Measurements from ENCODE around the gene B4GALT2. TPM values are rescaled to one million over a fixed set of nuclear protein-coding genes. Genes with fewer than 3 reads are reported as not detected.

Gene B4GALT2
- polyA plus RNA-seq, 1 of the 3 experiments (the other 2 are of a cell fraction): 48.0 TPM

DNA sequence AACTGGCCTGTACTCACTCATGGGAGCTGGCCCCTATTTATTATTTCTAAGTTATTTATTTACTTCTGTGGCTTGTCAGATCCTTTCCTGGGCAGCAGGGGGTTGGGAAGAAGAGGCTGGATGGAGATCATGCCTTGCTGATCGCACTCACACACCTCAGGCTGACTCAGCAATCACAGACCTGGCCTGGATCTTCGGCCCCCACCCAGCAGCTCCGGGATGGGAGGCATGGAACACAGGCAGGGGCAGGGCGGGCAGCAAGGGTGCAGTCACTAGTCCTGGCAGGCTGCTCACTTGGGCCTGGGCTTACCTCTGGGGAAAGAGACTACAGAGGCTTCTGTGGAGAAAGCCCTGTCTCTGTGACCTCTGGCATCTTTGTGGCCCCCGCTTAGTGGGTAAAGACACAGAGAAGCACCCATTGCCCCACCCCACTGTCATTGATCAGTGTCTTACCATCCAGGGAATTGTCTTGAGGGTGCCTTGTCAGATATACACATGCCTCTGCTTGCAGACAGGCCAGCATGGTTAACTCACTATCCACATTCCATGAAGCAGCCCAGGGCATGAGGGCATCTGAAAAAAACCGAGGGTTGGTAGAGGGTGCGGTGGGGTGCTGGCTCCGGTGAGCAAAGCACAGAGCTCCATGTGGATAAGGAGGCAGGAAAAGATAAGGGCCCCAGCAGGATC lies 41.7 kb upstream of the B4GALT2 start:
- H3K9ac ChIP-seq: no peak overlapping the region
- H3F3A ChIP-seq (replicated peaks; ENCODE audit: insufficient read depth): no peaks in the 10 kb centered on the region
- ChIA-PET CTCF (interaction anchor here (0.7 to 15.4 kb wide), 9 partner anchors 9 to 287 kb away, joined by 3 to 533 read pairs (median 22); partner anchors contain the start of genes IPO13 and KDM4A), POLR2A (interaction anchor here (2.8 kb wide), 1 partner anchor 8 kb away, joined by 10 read pairs; no protein-coding TSS in a partner anchor)
- peaks cover 0 to 10% of the 10 kb centered on the region in 2 experiments; a peak in 2 of 4 replicates for H3K4me1 ChIP-seq (ENCODE audit: control insufficient read depth in 1 of 2, insufficient read depth in 2 of 2, low read depth in 1 of 2, low read length in 1 of 2)
- WGBS (ENCODE audit: low lambda C conversion rate): 89% methylated on average over 7 of the region's 8 CpGs
- H3K4me2 ChIP-seq: no peak overlapping the region
- no peaks in the 10 kb centered on the region for H3K9me2 ChIP-seq
- no peaks in the 10 kb centered on the region for H3K9me3 ChIP-seq
- H3K4me3 ChIP-seq (ENCODE audit: low read depth in 2 of 2, low read length in 1 of 2): no peak overlapping the region
- no peaks in the 10 kb centered on the region for H3K79me2 ChIP-seq (ENCODE audit: insufficient read depth)
- no peak for TF ChIP-seq REST (IDR thresholded peaks at IDR 0.05; ENCODE audit: low read depth, low read length)
- TF ChIP-seq, protein P1, sequence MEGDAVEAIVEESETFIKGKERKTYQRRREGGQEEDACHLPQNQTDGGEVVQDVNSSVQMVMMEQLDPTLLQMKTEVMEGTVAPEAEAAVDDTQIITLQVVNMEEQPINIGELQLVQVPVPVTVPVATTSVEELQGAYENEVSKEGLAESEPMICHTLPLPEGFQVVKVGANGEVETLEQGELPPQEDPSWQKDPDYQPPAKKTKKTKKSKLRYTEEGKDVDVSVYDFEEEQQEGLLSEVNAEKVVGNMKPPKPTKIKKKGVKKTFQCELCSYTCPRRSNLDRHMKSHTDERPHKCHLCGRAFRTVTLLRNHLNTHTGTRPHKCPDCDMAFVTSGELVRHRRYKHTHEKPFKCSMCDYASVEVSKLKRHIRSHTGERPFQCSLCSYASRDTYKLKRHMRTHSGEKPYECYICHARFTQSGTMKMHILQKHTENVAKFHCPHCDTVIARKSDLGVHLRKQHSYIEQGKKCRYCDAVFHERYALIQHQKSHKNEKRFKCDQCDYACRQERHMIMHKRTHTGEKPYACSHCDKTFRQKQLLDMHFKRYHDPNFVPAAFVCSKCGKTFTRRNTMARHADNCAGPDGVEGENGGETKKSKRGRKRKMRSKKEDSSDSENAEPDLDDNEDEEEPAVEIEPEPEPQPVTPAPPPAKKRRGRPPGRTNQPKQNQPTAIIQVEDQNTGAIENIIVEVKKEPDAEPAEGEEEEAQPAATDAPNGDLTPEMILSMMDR (IDR thresholded peaks at IDR 0.05): no peak
- TF ChIP-seq JUND (IDR thresholded peaks at IDR 0.05): no peak
- no peak for TF ChIP-seq EP300 (IDR thresholded peaks at IDR 0.05; ENCODE audit: borderline replicate concordance in 1 of 2, low read depth in 1 of 2, low read length in 1 of 2)
- TF ChIP-seq GATA2 (CRISPR knock-in tag; IDR thresholded peaks at IDR 0.05): no peak
- no peak for TF ChIP-seq EZH2phosphoT487 (IDR thresholded peaks at IDR 0.05; ENCODE audit: borderline replicate concordance, low read depth)
- TF ChIP-seq FOXJ3 (CRISPR knock-in tag; IDR thresholded peaks at IDR 0.05): no peak
- no peak for TF ChIP-seq POLR2AphosphoS5 (IDR thresholded peaks at IDR 0.05; ENCODE audit: low read depth, low read length)
- no peak for TF ChIP-seq RAD21 (IDR thresholded peaks at IDR 0.05; ENCODE audit: low read length)
- no peak for TF ChIP-seq USF1 (IDR thresholded peaks at IDR 0.05; ENCODE audit: borderline replicate concordance, low read depth)
- no peak overlapping the region for H2AFZ ChIP-seq (ENCODE audit: low read depth)
- H3K27me3 ChIP-seq (ENCODE audit: insufficient read depth): no peaks in the 10 kb centered on the region
- H4K20me1 ChIP-seq (ENCODE audit: insufficient read depth): no peaks in the 10 kb centered on the region
- H3K27ac ChIP-seq (ENCODE audit: low read depth in 2 of 2, low read length in 1 of 2): no peak overlapping the region
- DNase-seq: no peak
- H3K36me3 ChIP-seq (replicated peaks in 1 of 2; ENCODE audit: control insufficient read depth in 1 of 2, insufficient read depth in 2 of 2, low read length in 1 of 2): no peaks in the 10 kb centered on the region
